Endothelial cell (in vitro differentiated cells): ENCODE data around the gene BPIFB4. TPM values are rescaled to one million over a fixed set of nuclear protein-coding genes. Genes with fewer than 3 reads are reported as not detected.

Experiments used
- DNase-seq: peaks from one replicate; pipeline ENCODE4 v3.0.0; 2021; ENCODE audit warnings: low spot score
- H3K27ac Mint-ChIP-seq: one replicate; pipeline ENCODE4 v1.8.0; 2021; ENCODE audit warnings: mixed read lengths, inconsistent platforms; ENCODE audit not compliant: unreplicated experiment
- H3K27me3 Mint-ChIP-seq: one replicate; pipeline ENCODE4 v1.8.0; 2021; ENCODE audit warnings: mild to moderate bottlenecking, moderate library complexity, mixed read lengths, inconsistent platforms; ENCODE audit not compliant: unreplicated experiment
- H3K36me3 Mint-ChIP-seq: one replicate; pipeline ENCODE4 v1.8.0; 2021; ENCODE audit warnings: mild to moderate bottlenecking, low read depth, mixed read lengths, inconsistent platforms; ENCODE audit not compliant: unreplicated experiment
- H3K4me1 Mint-ChIP-seq: one replicate; pipeline ENCODE4 v1.8.0; 2021; ENCODE audit warnings: mild to moderate bottlenecking, mixed read lengths, inconsistent platforms; ENCODE audit not compliant: unreplicated experiment
- H3K4me3 Mint-ChIP-seq: one replicate; pipeline ENCODE4 v1.8.0; 2021; ENCODE audit warnings: mild to moderate bottlenecking, mixed read lengths, inconsistent platforms; ENCODE audit not compliant: unreplicated experiment
- H3K9me3 Mint-ChIP-seq: one replicate; pipeline ENCODE4 v1.8.0; 2021; ENCODE audit warnings: mixed read lengths, inconsistent platforms; ENCODE audit not compliant: unreplicated experiment
- CTCF ChIP-seq: fragments of 200-600 bp; sonication (generic); IDR thresholded peaks from one replicate; pipeline ENCODE4 v1.5.0; 2021; ENCODE audit warnings: antibody characterized with exemption; ENCODE audit not compliant: unreplicated experiment
- total RNA-seq: library from RNA; stranded (reverse); fragmentation: NEBNext Ultra II Directional; extraction: Animal tissue kit (Norgen Biotek cat#: 25700); gene quantifications from one replicate; pipeline ENCODE4 v1.2.1, GENCODE V29; 2021; ENCODE audit not compliant: unreplicated experiment

BPIFB4 gene
- total RNA-seq, 1 donor from 2014 or later, result 2.1 TPM

- TF ChIP-seq CTCF, result no peak
- no peaks in the 10 kb centered on the region for H3K4me1 Mint-ChIP-seq
- no peak for DNase-seq
- H3K4me3 Mint-ChIP-seq, result no peak overlapping the region
- H3K27me3 Mint-ChIP-seq, result peaks cover 2% of the 10 kb centered on the region
- no peaks in the 10 kb centered on the region for H3K36me3 Mint-ChIP-seq
- no peak overlapping the region for H3K27ac Mint-ChIP-seq
- H3K9me3 Mint-ChIP-seq, result no peaks in the 10 kb centered on the region
Measured at GRCh38 chr20:33083544-33084340, 4.3 kb downstream of the BPIFB4 start.

- DNase-seq, result no peak
- H3K27ac Mint-ChIP-seq, result no peak overlapping the region
- H3K9me3 Mint-ChIP-seq, result no peaks in the 10 kb centered on the region
- no peaks in the 10 kb centered on the region for H3K4me1 Mint-ChIP-seq
- no peak for TF ChIP-seq CTCF
- no peaks in the 10 kb centered on the region for H3K36me3 Mint-ChIP-seq
- H3K27me3 Mint-ChIP-seq, result peaks cover 1% of the 10 kb centered on the region
- no peak overlapping the region for H3K4me3 Mint-ChIP-seq
Measured at GRCh38 chr20:33084722-33085121, 5.3 kb downstream of the BPIFB4 start.

GRCh38 chr20:33086052-33086722 lies 6.7 kb downstream of the BPIFB4 start:
- TF ChIP-seq CTCF, result no peak
- DNase-seq, result no peak
- Mint-ChIP-seq H3K36me3 (no peaks in the 10 kb centered on the region), H3K9me3 (no peaks in the 10 kb centered on the region), H3K27me3 (no peaks in the 10 kb centered on the region), H3K27ac (no peak overlapping the region), H3K4me1 (no peaks in the 10 kb centered on the region), H3K4me3 (no peak overlapping the region)

- H3K4me3 Mint-ChIP-seq, result no peak overlapping the region
- no peak overlapping the region for H3K27ac Mint-ChIP-seq
Measured at GRCh38 chr20:33091147-33091546, 11.7 kb downstream of the BPIFB4 start.

More at GRCh38 chr20:33091147-33091546, 11.7 kb downstream of the BPIFB4 start:
- H3K4me1 Mint-ChIP-seq, result no peaks in the 10 kb centered on the region
- H3K36me3 Mint-ChIP-seq, result no peaks in the 10 kb centered on the region
- no peaks in the 10 kb centered on the region for H3K9me3 Mint-ChIP-seq
- TF ChIP-seq CTCF, result no peak
- no peak for DNase-seq
- no peaks in the 10 kb centered on the region for H3K27me3 Mint-ChIP-seq
